HepG2 (cell line): Measurements from ENCODE around the gene ANKRD22. TPM values are rescaled to one million over a fixed set of nuclear protein-coding genes. Genes with fewer than 3 reads are reported as not detected.
A peak's percentile ranks its signal among the peaks of the same experiment; 100 is the strongest.

ENCODE experiments used
- ASH2L ChIP-seq: fragments of 300-600, 200-600 bp; sonication (generic); IDR thresholded peaks from 2 replicates; pipeline ENCODE4 v1.7.0; 2017; ENCODE audit warnings: low read depth, mild to moderate bottlenecking, moderate library complexity, mixed read lengths, low read length; ENCODE audit not compliant: insufficient read length
- CEBPZ ChIP-seq: IDR thresholded peaks from 2 replicates; pipeline ENCODE4 v1.6.1; 2012; ENCODE audit warnings: low read length, improper control_type of control experiment
- CENPT ChIP-seq: sonication (generic); formaldehyde crosslinking; IDR thresholded peaks from 2 replicates; pipeline ENCODE4 v1.8.0; 2022; ENCODE audit warnings: low read depth, mild to moderate bottlenecking, moderate library complexity, missing genetic modification reagents
- DNMT1 ChIP-seq: sonication (generic); formaldehyde crosslinking; IDR thresholded peaks from 2 replicates; pipeline ENCODE4 v1.5.1; 2020; ENCODE audit warnings: mild to moderate bottlenecking, missing genetic modification reagents
- E2F2 ChIP-seq: sonication (generic); formaldehyde crosslinking; IDR thresholded peaks from 2 replicates; pipeline ENCODE4 v1.4.0; 2020; ENCODE audit warnings: missing genetic modification reagents, borderline replicate concordance
- JUNB ChIP-seq: sonication (generic); formaldehyde crosslinking; IDR thresholded peaks from 2 replicates; pipeline ENCODE4 v1.8.0; 2022; ENCODE audit warnings: missing genetic modification reagents, mild to moderate bottlenecking, borderline replicate concordance
- KDM4B ChIP-seq: sonication (generic); formaldehyde crosslinking; IDR thresholded peaks from 2 replicates; pipeline ENCODE4 v1.4.0; 2020; ENCODE audit warnings: missing genetic modification reagents
- PATZ1 ChIP-seq: sonication (generic); formaldehyde crosslinking; IDR thresholded peaks from 2 replicates; pipeline ENCODE4 v1.4.0; 2020; ENCODE audit warnings: missing genetic modification reagents
- RARG ChIP-seq: sonication (generic); formaldehyde crosslinking; IDR thresholded peaks from 2 replicates; pipeline ENCODE4 v1.4.0; 2020; ENCODE audit warnings: low read depth, mild to moderate bottlenecking, missing genetic modification reagents
- RXRA ChIP-seq: sonication (generic); formaldehyde crosslinking; IDR thresholded peaks from 2 replicates; pipeline ENCODE4 v1.5.1; 2020; ENCODE audit warnings: missing genetic modification reagents
- SKIL ChIP-seq: sonication (generic); formaldehyde crosslinking; IDR thresholded peaks from 2 replicates; pipeline ENCODE4 v1.8.0; 2022; ENCODE audit warnings: missing genetic modification reagents, mild to moderate bottlenecking, moderate library complexity, borderline replicate concordance
- TCF12 ChIP-seq, 2 experiments: fragments of 450-650 bp in 1 of 2; sonication (generic) in 1 of 2; formaldehyde crosslinking in 1 of 2; IDR thresholded peaks; 2 replicates each; pipeline versions ENCODE4 v1.6.1 to v1.8.0; 2017 to 2022; ENCODE audit warnings: antibody characterized with exemption in 1 of 2, mild to moderate bottlenecking in 1 of 2, missing genetic modification reagents in 1 of 2, moderate library complexity in 1 of 2
- ZFP37 ChIP-seq: sonication (generic); formaldehyde crosslinking; IDR thresholded peaks from 2 replicates; pipeline ENCODE4 v1.4.0; 2020; ENCODE audit warnings: missing genetic modification reagents, borderline replicate concordance
- ZMAT5 ChIP-seq: sonication (generic); formaldehyde crosslinking; IDR thresholded peaks from 2 replicates; pipeline ENCODE4 v1.5.0; 2020; ENCODE audit warnings: mild to moderate bottlenecking, low read depth, missing genetic modification reagents, borderline replicate concordance
- ZNF30 ChIP-seq: sonication (generic); formaldehyde crosslinking; IDR thresholded peaks from 2 replicates; pipeline ENCODE4 v1.5.0; 2020; ENCODE audit warnings: mild to moderate bottlenecking, missing genetic modification reagents
- ZNF33B ChIP-seq: sonication (generic); formaldehyde crosslinking; IDR thresholded peaks from 2 replicates; pipeline ENCODE4 v1.5.1; 2020; ENCODE audit warnings: mild to moderate bottlenecking, missing genetic modification reagents
- ZNF607 ChIP-seq: sonication (generic); formaldehyde crosslinking; IDR thresholded peaks from 2 replicates; pipeline ENCODE4 v1.5.1; 2020; ENCODE audit warnings: missing genetic modification reagents, mild to moderate bottlenecking, borderline replicate concordance
- ZNF772 ChIP-seq: sonication (generic); formaldehyde crosslinking; IDR thresholded peaks from 2 replicates; pipeline ENCODE4 v1.5.0; 2020; ENCODE audit warnings: mild to moderate bottlenecking, missing genetic modification reagents
- ZSCAN20 ChIP-seq: sonication (generic); formaldehyde crosslinking; IDR thresholded peaks from 2 replicates; pipeline ENCODE4 v1.4.0; 2020; ENCODE audit warnings: missing genetic modification reagents, mild to moderate bottlenecking, borderline replicate concordance
- polyA plus RNA-seq, 8 experiments: library from polyadenylated mRNA; depleted of rRNA in 3 of 8; stranded (reverse) in 7 of 8; unstranded in 1 of 8; fragments of >200 nt; fragmentation: Illumina TruSeq in 4 of 8; extraction: Trizol in 4 of 8; gene quantifications; 2 replicates each; pipeline versions ENCODE4 v1.2.1 to v1.2.3, GENCODE V29; 2011 to 2016; ENCODE audit warnings: low read depth in 4 of 8, missing spikeins in 1 of 8, mixed read lengths in 1 of 8; ENCODE audit not compliant: insufficient read depth in 1 of 8
- total RNA-seq, 5 experiments: library from RNA; depleted of rRNA; stranded (reverse); fragments of >200 nt; fragmentation: Illumina TruSeq; extraction: Trizol; gene quantifications; 2 replicates each; pipeline ENCODE4 v1.2.3, GENCODE V29; 2016; ENCODE audit warnings: low read depth in 1 of 5

The ANKRD22 gene
- total and polyA plus RNA-seq, 2 of the 13 experiments (the other 11 are each of a cell fraction or from before 2014, with no cell fraction given) = not detected

- no peak for TF ChIP-seq ZNF30 (CRISPR knock-in tag)
- TF ChIP-seq CENPT (CRISPR knock-in tag) = no peak
- no peak for TF ChIP-seq RARG (CRISPR knock-in tag)
- TF ChIP-seq E2F2 (CRISPR knock-in tag) = peak; percentile 63; the same call in 1 of the 2 replicates
- no peak for TF ChIP-seq DNMT1 (CRISPR knock-in tag)
- TF ChIP-seq RXRA = no peak
- no peak for TF ChIP-seq ZFP37 (CRISPR knock-in tag)
- no peak for TF ChIP-seq PATZ1 (CRISPR knock-in tag)
- TF ChIP-seq ZNF33B (CRISPR knock-in tag) = no peak
- TF ChIP-seq JUNB = no peak
- no peak for TF ChIP-seq ZMAT5 (CRISPR knock-in tag)
- TF ChIP-seq CEBPZ = no peak
- no peak for TF ChIP-seq TCF12 (IDR thresholded peaks at IDR 0.05)
- 0 out of 2 replicates have a peak, but pooled peaks have one; percentile 33 for TF ChIP-seq TCF12 (CRISPR knock-in tag; IDR thresholded peaks at IDR 0.05)
- TF ChIP-seq SKIL (CRISPR knock-in tag) = peak; percentile 47; the same call in 1 of the 2 replicates
- TF ChIP-seq ASH2L = peak; percentile 52
- peak; percentile 42; the same call in 1 of the 2 replicates for TF ChIP-seq ZNF772 (CRISPR knock-in tag)
- TF ChIP-seq ZNF607 (CRISPR knock-in tag) = 0 out of 2 replicates have a peak, but pooled peaks have one; percentile 39
- peak; percentile 58; the same call in 1 of the 2 replicates for TF ChIP-seq ZSCAN20 (CRISPR knock-in tag)
- TF ChIP-seq KDM4B (CRISPR knock-in tag) = no peak; the same call in 1 of the 2 replicates
Measured at GRCh38 chr10:88880282-88881076, 28.8 kb upstream of the ANKRD22 start (continued).
